Measurements from ENCODE around the gene DYNC2I2. TPM values are rescaled to one million over a fixed set of nuclear protein-coding genes. Genes with fewer than 3 reads are reported as not detected.
"Not testable (repeated sequence)": the region's sequence is repeated elsewhere in the genome, so short reads cannot be mapped to it uniquely, and the experiment has no call there.

Gene DYNC2I2
- total RNA-seq, 1 donor from 2014 or later = 128 TPM

GRCh38 chr9:128683340-128684064 lies 26.9 kb upstream of the DYNC2I2 start:
- H3K27me3 Mint-ChIP-seq (ENCODE audit: low read depth) = peaks cover 2% of the 10 kb centered on the region
- H3K4me1 Mint-ChIP-seq = peaks cover 45% of the 10 kb centered on the region

DNA sequence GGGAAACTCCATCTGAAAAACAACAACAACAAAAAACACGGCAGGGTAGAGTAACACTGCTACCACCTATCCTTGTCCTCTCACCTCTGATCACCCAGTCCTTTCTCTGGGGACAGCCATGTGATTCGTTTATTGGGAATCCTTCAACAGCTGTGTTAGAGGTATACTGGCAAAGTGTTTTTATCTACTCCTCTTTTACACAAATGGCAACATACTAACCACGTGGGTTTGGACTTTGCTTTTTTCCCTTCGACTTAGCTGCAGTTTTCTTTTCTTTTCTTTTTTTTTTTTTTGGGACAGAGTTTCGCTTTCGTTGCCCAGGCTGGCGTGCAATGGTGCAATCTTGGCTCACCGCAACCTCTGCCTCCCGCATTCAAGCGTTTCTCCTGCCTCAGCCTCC lies 21.1 kb upstream of the DYNC2I2 start:
- no peak for TF ChIP-seq CTCF (conservative IDR thresholded peaks at IDR 0.05)
- DNase-seq (ENCODE audit: low read depth, low spot score) = no peak
- Mint-ChIP-seq H3K4me1 (no peaks in the 10 kb centered on the region), H3K27ac (ENCODE audit: unreplicated experiment) (no peak overlapping the region), H3K27me3 (ENCODE audit: low read depth) (no peaks in the 10 kb centered on the region), H3K36me3 (ENCODE audit: low read depth) (no peaks in the 10 kb centered on the region), H3K9me3 (no peaks in the 10 kb centered on the region), H3K4me3 (no peak overlapping the region)

More at GRCh38 chr9:128683340-128684064, 26.9 kb upstream of the DYNC2I2 start:
- TF ChIP-seq CTCF (conservative IDR thresholded peaks at IDR 0.05) = no peak
- peak; percentile 36 for DNase-seq (ENCODE audit: low read depth, low spot score)
- H3K4me3 Mint-ChIP-seq = peak overlapping the region; percentile 90
- peak overlapping the region; percentile 64 for H3K27ac Mint-ChIP-seq (ENCODE audit: unreplicated experiment)
- no peaks in the 10 kb centered on the region for H3K36me3 Mint-ChIP-seq (ENCODE audit: low read depth)
- no peaks in the 10 kb centered on the region for H3K9me3 Mint-ChIP-seq

GRCh38 chr9:128675382-128675781 lies 18.7 kb upstream of the DYNC2I2 start:
- H3K9me3 Mint-ChIP-seq = no peaks in the 10 kb centered on the region
- DNase-seq (ENCODE audit: low read depth, low spot score) = no peak
- no peak for TF ChIP-seq CTCF (conservative IDR thresholded peaks at IDR 0.05)
- H3K27ac Mint-ChIP-seq (ENCODE audit: unreplicated experiment) = no peak overlapping the region
- no peaks in the 10 kb centered on the region for H3K4me1 Mint-ChIP-seq
- H3K27me3 Mint-ChIP-seq (ENCODE audit: low read depth) = no peaks in the 10 kb centered on the region
- H3K36me3 Mint-ChIP-seq (ENCODE audit: low read depth) = no peaks in the 10 kb centered on the region
- H3K4me3 Mint-ChIP-seq = no peak overlapping the region

- Mint-ChIP-seq H3K27me3 (ENCODE audit: low read depth) (no peaks in the 10 kb centered on the region), H3K27ac (ENCODE audit: unreplicated experiment) (no peak overlapping the region), H3K36me3 (ENCODE audit: low read depth) (no peaks in the 10 kb centered on the region), H3K4me1 (no peaks in the 10 kb centered on the region), H3K4me3 (no peak overlapping the region), H3K9me3 (no peaks in the 10 kb centered on the region)
- DNase-seq (ENCODE audit: low read depth, low spot score) = no peak
- TF ChIP-seq CTCF (conservative IDR thresholded peaks at IDR 0.05) = no peak
Observed at GRCh38 chr9:128669786-128670185, 13.1 kb upstream of the DYNC2I2 start.

- H3K4me3 Mint-ChIP-seq; H3K36me3 Mint-ChIP-seq (ENCODE audit: low read depth); H3K27me3 Mint-ChIP-seq (ENCODE audit: low read depth); H3K9me3 Mint-ChIP-seq; DNase-seq (ENCODE audit: low read depth, low spot score); H3K4me1 Mint-ChIP-seq; H3K27ac Mint-ChIP-seq (ENCODE audit: unreplicated experiment): not testable (repeated sequence)
Observed at GRCh38 chr9:128666481-128666941, 9.9 kb upstream of the DYNC2I2 start.

- peaks cover 3% of the 10 kb centered on the region for H3K36me3 Mint-ChIP-seq (ENCODE audit: low read depth)
- peak overlapping the region; percentile 92 for H3K4me3 Mint-ChIP-seq
- no peaks in the 10 kb centered on the region for H3K27me3 Mint-ChIP-seq (ENCODE audit: low read depth)
- peak overlapping the region; percentile 100 for H3K27ac Mint-ChIP-seq (ENCODE audit: unreplicated experiment)
- DNase-seq (ENCODE audit: low read depth, low spot score) = no peak
- H3K4me1 Mint-ChIP-seq = peaks cover 19% of the 10 kb centered on the region
- no peak for TF ChIP-seq CTCF (conservative IDR thresholded peaks at IDR 0.05)
- no peaks in the 10 kb centered on the region for H3K9me3 Mint-ChIP-seq
Observed at GRCh38 chr9:128657796-128658195, 1.1 kb upstream of the DYNC2I2 start.
